GM11168 (cell line): Measurements from ENCODE around the gene PLGRKT.
"Not testable (repeated sequence)": the region's sequence is repeated elsewhere in the genome, so short reads cannot be mapped to it uniquely, and the experiment has no call there.

Experiments
- in situ Hi-C: fragments of 300-500 bp; cut with MboI; formaldehyde crosslinking; loops from one replicate; pipeline ENCODE4 v1.12.0; 2022; ENCODE audit warnings: low sequenced_read_pairs; ENCODE audit not compliant: unreplicated experiment

PLGRKT gene

DNA sequence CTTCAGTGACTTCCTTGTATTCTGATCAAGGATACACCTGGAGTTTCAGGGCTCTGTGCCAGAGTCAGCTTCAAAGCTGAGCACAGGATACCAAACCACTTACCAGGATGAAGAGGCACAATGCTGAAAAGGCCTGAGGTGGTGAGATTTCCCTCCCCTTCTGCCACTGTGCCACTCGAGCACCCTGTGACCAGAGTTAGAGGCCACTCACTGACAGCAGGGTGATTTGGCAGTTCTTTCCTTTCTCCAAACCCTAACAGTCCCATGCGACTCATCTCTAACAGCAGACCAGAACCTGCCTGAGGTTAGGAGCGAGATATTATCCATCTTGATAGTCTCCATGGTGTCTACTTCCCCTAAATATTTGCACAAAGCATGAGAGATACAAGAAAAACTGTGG is 1.8 kb downstream of the PLGRKT start:
- in situ Hi-C loops: loop anchor here (25.0 kb wide), 1 partner anchor 674 kb away; no protein-coding TSS in a partner anchor

- in situ Hi-C loops: loop anchor here (25.0 kb wide), 1 partner anchor 672 kb away; no protein-coding TSS in a partner anchor
These were observed 3.6 kb downstream of the PLGRKT start for GRCh38 chr9:5433841-5434810.

DNA sequence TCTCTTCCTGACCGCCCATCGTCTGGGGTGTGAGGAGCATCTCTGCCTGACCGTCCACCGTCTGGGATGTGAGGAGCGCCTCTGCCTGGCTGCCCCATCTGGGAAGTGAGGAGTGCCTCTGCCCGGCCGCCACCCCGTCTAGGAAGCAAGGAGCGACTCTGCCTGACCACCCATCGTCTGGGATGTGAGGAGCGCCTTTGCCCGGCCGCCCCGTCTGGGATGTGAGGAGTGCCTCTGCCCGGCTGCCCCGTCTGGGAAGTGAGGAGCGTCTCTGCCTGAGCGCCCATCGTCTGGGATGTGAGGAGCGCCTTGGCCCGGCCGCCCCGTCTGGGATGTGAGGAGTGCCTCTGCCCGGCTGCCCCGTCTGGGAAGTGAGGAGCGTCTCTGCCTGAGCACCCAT is 4.4 kb downstream of the PLGRKT start:
- in situ Hi-C loops: loop anchor here (25.0 kb wide), 1 partner anchor 671 kb away; no protein-coding TSS in a partner anchor

DNA sequence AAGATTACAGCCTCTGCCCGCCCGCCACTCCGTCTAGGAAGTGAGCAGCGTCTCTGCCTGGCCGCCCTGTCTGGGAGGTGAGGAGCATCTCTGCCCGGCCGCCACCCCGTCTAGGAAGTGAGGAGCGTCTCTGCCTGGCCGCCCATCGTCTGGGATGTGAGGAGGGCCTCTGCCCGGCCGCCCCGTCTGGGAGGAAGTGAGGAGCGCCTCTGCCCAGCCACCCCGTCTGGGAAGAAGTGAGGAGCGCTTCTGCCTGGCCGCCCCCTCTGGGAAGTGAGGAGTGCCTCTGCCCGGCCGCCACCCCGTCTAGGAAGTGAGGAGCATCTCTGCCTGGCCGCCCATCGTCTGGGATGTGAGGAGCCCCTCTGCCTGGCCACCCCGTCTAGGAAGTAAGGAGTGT is 4.8 kb downstream of the PLGRKT start:
- in situ Hi-C loops: loop anchor here (25.0 kb wide), 1 partner anchor 671 kb away; no protein-coding TSS in a partner anchor

- in situ Hi-C loops: loop anchor here (25.0 kb wide), 1 partner anchor 669 kb away; no protein-coding TSS in a partner anchor
These were observed 6.8 kb downstream of the PLGRKT start for GRCh38 chr9:5430912-5431311.

DNA sequence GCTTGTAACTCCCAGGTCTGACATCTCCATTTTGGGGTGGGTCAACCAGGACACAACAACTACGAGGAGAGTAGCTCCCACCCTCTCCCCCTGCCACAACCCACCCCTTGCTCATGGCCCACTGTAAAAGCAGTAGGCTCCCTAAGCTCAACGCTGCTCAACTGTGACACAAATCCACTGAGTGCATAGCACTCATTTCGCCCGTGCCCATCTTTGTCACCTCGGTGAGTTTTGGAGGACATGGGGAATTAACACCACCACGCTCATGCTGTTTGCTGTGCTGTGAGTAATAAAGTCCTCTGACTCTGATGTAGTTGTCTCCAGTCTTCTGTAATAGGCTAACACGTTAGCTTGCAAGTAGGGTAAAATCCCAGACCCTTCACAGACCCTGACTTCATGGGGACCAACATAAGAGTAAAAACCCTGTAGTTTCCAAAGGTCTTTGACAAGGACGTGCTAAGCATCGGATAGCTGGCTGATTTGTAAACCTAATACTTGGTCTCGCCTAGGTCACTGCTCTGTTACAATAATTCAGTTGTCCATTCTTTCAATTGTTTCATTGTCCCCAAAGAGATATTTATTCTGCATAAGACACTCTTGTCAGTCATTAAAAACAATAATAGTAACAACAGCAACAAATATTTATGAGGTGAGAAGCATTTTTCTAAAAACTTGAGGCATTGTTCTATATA is 7.7 kb downstream of the PLGRKT start:
- in situ Hi-C loops: loop anchor here (10.0 to 25.0 kb wide), 2 partner anchors 355 to 668 kb away; no protein-coding TSS in a partner anchor

- in situ Hi-C loops: loop anchor here (10.0 to 25.0 kb wide), 2 partner anchors 354 to 667 kb away; no protein-coding TSS in a partner anchor
These were observed 8.8 kb downstream of the PLGRKT start for GRCh38 chr9:5428794-5429528.

GRCh38 chr9:5428172-5428571 is 9.6 kb downstream of the PLGRKT start:
- in situ Hi-C loops: loop anchor here (10.0 to 25.0 kb wide), 2 partner anchors 353 to 666 kb away; no protein-coding TSS in a partner anchor

- in situ Hi-C loops: loop anchor here (10.0 to 25.0 kb wide), 2 partner anchors 352 to 665 kb away; no protein-coding TSS in a partner anchor
These were observed 10.7 kb downstream of the PLGRKT start for GRCh38 chr9:5427005-5427404.

- in situ Hi-C loops: loop anchor here (10.0 to 25.0 kb wide), 2 partner anchors 350 to 663 kb away; no protein-coding TSS in a partner anchor
These were observed 12.6 kb downstream of the PLGRKT start for GRCh38 chr9:5425006-5425628.

- in situ Hi-C loops: loop anchor here (10.0 kb wide), 1 partner anchor 347 kb away; no protein-coding TSS in a partner anchor
These were observed 15.4 kb downstream of the PLGRKT start for GRCh38 chr9:5422276-5422675.

DNA sequence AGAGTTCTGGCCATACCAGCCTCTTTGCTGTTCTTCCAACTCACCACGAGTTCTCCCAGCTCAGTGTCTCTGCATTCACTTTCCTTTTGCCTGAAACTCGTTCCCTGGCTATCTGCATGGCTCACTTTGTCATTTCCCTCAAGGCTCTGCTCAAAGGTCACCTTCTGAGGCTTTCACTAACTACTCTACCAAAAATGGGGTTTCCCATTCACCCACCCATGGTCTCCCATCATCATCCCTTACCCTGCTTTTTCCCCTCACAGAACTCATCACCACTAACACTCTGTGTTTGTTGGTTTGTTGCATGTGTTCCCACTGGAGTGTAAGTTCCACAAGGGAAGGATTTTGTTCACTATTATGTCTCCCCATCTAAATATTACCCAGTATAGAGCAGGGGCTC is 16.6 kb downstream of the PLGRKT start:
- in situ Hi-C loops: loop anchor here (10.0 kb wide), 1 partner anchor 346 kb away; no protein-coding TSS in a partner anchor

DNA sequence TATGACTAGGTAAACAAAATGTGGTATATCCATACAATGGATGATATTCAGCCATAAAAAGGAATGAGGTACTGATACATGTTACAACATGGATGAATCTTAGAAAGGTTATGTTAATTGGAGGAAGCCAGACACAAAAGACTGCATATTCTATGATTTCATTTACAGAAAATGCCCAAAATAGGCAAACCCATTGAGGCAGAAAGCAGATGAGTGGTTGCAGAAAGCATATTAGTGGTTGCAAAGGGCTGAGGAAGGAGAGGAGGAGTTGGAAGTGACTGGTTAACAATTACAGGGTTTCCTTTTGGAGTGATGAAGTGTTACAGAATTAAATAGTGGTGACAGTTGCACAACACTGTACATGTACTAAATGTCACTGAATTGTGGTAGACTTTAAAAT is 17.7 kb downstream of the PLGRKT start:
- in situ Hi-C loops: loop anchor here (10.0 kb wide), 1 partner anchor 345 kb away; no protein-coding TSS in a partner anchor

- in situ Hi-C loops: no loop called here
These were observed 19.2 kb downstream of the PLGRKT start for GRCh38 chr9:5418481-5418880.

- in situ Hi-C loops: no loop called here
These were observed 20.8 kb downstream of the PLGRKT start for GRCh38 chr9:5416953-5417352.

DNA sequence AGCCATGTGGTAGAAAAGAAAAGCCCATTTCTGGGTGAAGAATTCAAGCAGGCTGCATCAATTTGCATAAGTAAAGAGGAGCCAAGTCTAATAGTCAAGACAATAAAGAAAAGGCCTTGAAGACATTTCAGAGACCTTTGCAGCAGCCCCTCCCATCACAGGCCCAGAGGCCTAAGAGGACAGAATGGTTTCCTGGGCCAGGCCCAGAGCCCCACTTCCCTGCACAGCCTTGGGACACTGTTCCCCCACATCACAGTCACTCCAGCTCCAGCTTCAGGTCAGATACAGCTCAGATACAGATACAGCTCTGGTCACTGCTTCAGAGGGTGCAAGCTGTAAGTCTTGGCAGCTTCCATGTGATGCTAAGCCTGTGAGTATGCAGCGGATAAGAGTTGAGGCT is 29.1 kb downstream of the PLGRKT start:
- in situ Hi-C loops: no loop called here

DNA sequence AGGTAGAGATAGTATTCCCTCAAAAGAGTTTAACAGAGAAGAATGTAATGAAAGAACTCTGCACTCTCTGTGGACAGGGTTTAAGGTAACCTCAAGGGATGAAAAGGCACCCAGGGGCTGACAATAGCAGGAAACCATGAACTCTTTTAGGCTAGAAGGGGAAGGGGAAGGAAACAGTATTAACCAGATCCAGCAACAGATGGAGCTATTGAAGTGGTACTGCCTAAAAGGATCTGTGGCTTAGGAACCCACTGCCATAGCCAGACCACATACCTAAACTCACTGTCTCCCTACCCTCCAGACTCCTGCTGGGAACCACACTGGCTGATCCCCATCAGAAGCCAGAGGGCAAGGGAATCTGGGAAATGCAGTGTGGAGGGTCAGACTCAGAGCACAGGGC is 35.5 kb downstream of the PLGRKT start:
- in situ Hi-C loops: no loop called here

DNA sequence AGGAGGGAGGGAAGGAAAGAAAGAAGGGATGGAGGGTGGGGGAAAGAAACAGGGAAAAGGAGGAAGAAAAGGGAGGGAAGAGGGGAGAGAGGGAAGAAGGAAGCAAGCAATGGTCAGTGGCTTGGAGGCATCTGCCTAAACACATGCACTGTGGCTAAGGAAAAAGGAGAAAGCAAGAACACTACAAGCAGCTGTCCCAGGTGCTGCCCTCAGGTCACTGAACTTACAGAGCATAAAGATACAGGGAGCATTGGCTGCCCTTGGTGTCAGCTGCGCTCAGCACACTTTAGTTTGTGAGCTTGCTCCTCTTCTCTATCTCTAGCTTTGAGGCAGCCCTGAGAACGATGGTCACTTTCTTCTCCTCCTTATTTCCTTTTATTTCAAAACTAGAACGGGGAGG is 40.2 kb downstream of the PLGRKT start:
- in situ Hi-C loops: not testable (repeated sequence)

DNA sequence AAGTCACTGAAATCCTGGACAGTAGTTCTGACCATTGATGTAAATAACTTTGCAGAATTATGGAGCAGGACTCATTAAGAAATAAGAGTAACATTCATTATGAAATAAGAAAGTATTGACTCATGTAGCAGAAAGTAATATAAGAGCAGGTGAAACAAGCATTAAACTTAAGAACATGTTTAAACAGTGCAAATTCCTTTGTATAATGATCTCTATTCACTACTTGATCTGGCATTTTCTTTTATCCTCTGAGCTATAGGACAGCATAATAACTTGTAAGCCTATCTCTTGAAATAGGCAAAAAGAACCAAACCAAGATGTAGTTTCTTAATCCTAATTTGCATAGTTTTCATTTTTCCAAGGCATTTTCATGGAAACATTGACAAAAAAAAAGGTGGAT is 42.3 kb downstream of the PLGRKT start:
- in situ Hi-C loops: no loop called here
